Central memory CD8-positive, alpha-beta T cell (primary cell): ENCODE results near the gene SNX27.
"Not testable (repeated sequence)": the region's sequence is repeated elsewhere in the genome, so short reads cannot be mapped to it uniquely, and the experiment has no call there.

Experiments used
- ATAC-seq: fragments of 150-1000 bp; cut with Tn5 transposase; replicated peaks from 2 replicates; pipeline ENCODE4 v1.10.0; 2022; ENCODE audit warnings: mild to moderate bottlenecking, moderate FRiP score, moderate number of reproducible peaks; ENCODE audit not compliant: poor library complexity, severe bottlenecking; ENCODE audit errors: extremely low read depth
- DNase-seq, 2 donors: peaks; one replicate each; pipeline ENCODE4 v3.0.0; 2021; ENCODE audit warnings: low spot score in 2 of 2
- H3K27ac Mint-ChIP-seq: one replicate; pipeline ENCODE4 v1.8.0; 2022; ENCODE audit warnings: low read depth, mild to moderate bottlenecking, moderate library complexity, mixed read lengths
- H3K27me3 Mint-ChIP-seq: one replicate; pipeline ENCODE4 v1.8.0; 2022; ENCODE audit warnings: mixed read lengths
- H3K36me3 Mint-ChIP-seq: one replicate; pipeline ENCODE4 v1.8.0; 2022; ENCODE audit warnings: mild to moderate bottlenecking, moderate library complexity, mixed read lengths; ENCODE audit not compliant: insufficient read depth
- H3K4me1 Mint-ChIP-seq: one replicate; pipeline ENCODE4 v1.8.0; 2022; ENCODE audit warnings: mixed read lengths
- H3K4me3 Mint-ChIP-seq: one replicate; pipeline ENCODE4 v1.8.0; 2022; ENCODE audit warnings: mild to moderate bottlenecking, moderate library complexity, mixed read lengths
- H3K9me3 Mint-ChIP-seq: one replicate; pipeline ENCODE4 v1.8.0; 2022; ENCODE audit warnings: mixed read lengths

The SNX27 gene

GRCh38 chr1:151728151-151729054 is 116.6 kb downstream of the SNX27 start:
- H3K36me3 Mint-ChIP-seq: no peaks in the 10 kb centered on the region
- H3K27ac Mint-ChIP-seq: no peak overlapping the region
- H3K27me3 Mint-ChIP-seq: peaks cover 89% of the 10 kb centered on the region
- no peaks in the 10 kb centered on the region for H3K4me1 Mint-ChIP-seq
- DNase-seq (no peak), ATAC-seq (no peak)
- no peaks in the 10 kb centered on the region for H3K9me3 Mint-ChIP-seq
- H3K4me3 Mint-ChIP-seq: no peak overlapping the region

GRCh38 chr1:151729157-151729965 is 117.5 kb downstream of the SNX27 start:
- no peak for DNase-seq
- Mint-ChIP-seq H3K4me1 (no peaks in the 10 kb centered on the region), H3K27ac (no peak overlapping the region), H3K4me3 (no peak overlapping the region), H3K27me3 (peaks cover 79% of the 10 kb centered on the region), H3K36me3 (no peaks in the 10 kb centered on the region), H3K9me3 (no peaks in the 10 kb centered on the region)
- no peak for ATAC-seq

- no peaks in the 10 kb centered on the region for H3K9me3 Mint-ChIP-seq
- H3K27ac Mint-ChIP-seq: no peak overlapping the region
- H3K4me3 Mint-ChIP-seq: no peak overlapping the region
- H3K27me3 Mint-ChIP-seq: peaks cover 75% of the 10 kb centered on the region
- H3K4me1 Mint-ChIP-seq: no peaks in the 10 kb centered on the region
- DNase-seq: no peak
- ATAC-seq: no peak
- no peaks in the 10 kb centered on the region for H3K36me3 Mint-ChIP-seq
Observed at GRCh38 chr1:151729966-151730291, 118.1 kb downstream of the SNX27 start.

GRCh38 chr1:151733126-151733525 is 121.3 kb downstream of the SNX27 start:
- H3K27ac Mint-ChIP-seq: no peak overlapping the region
- peaks cover 43% of the 10 kb centered on the region for H3K27me3 Mint-ChIP-seq
- H3K36me3 Mint-ChIP-seq: no peaks in the 10 kb centered on the region
- H3K4me3 Mint-ChIP-seq: no peak overlapping the region
- DNase-seq (no peak), ATAC-seq (no peak)
- H3K9me3 Mint-ChIP-seq: no peaks in the 10 kb centered on the region
- H3K4me1 Mint-ChIP-seq: no peaks in the 10 kb centered on the region

- not testable (repeated sequence) for H3K36me3 Mint-ChIP-seq, H3K4me1 Mint-ChIP-seq, ATAC-seq, DNase-seq, H3K9me3 Mint-ChIP-seq, H3K4me3 Mint-ChIP-seq, H3K27ac Mint-ChIP-seq
- peaks cover 35% of the 10 kb centered on the region for H3K27me3 Mint-ChIP-seq
Observed at GRCh38 chr1:151733995-151734394, 122.1 kb downstream of the SNX27 start.

- Mint-ChIP-seq H3K9me3 (no peaks in the 10 kb centered on the region), H3K4me3 (no peak overlapping the region), H3K4me1 (no peaks in the 10 kb centered on the region), H3K27ac (no peak overlapping the region), H3K36me3 (no peaks in the 10 kb centered on the region), H3K27me3 (peaks cover 4% of the 10 kb centered on the region)
- no peak for DNase-seq
- ATAC-seq: no peak
Observed at GRCh38 chr1:151737026-151737425, 125.2 kb downstream of the SNX27 start.

GRCh38 chr1:151737479-151737878 is 125.6 kb downstream of the SNX27 start:
- DNase-seq (no peak), ATAC-seq (no peak)
- Mint-ChIP-seq H3K4me1 (no peaks in the 10 kb centered on the region), H3K36me3 (no peaks in the 10 kb centered on the region), H3K4me3 (no peak overlapping the region), H3K9me3 (no peaks in the 10 kb centered on the region), H3K27me3 (no peaks in the 10 kb centered on the region), H3K27ac (no peak overlapping the region)

GRCh38 chr1:151739590-151740355 is 127.9 kb downstream of the SNX27 start:
- no peak overlapping the region for H3K4me3 Mint-ChIP-seq
- H3K36me3 Mint-ChIP-seq: no peaks in the 10 kb centered on the region
- H3K4me1 Mint-ChIP-seq: no peaks in the 10 kb centered on the region
- no peaks in the 10 kb centered on the region for H3K9me3 Mint-ChIP-seq
- ATAC-seq: no peak
- no peaks in the 10 kb centered on the region for H3K27me3 Mint-ChIP-seq
- no peak for DNase-seq
- H3K27ac Mint-ChIP-seq: no peak overlapping the region

- Mint-ChIP-seq H3K27ac (no peak overlapping the region), H3K9me3 (no peaks in the 10 kb centered on the region), H3K27me3 (peaks cover 7% of the 10 kb centered on the region), H3K4me1 (no peaks in the 10 kb centered on the region), H3K4me3 (no peak overlapping the region), H3K36me3 (no peaks in the 10 kb centered on the region)
- ATAC-seq: no peak
- DNase-seq: no peak
Observed at GRCh38 chr1:151741516-151741915, 129.7 kb downstream of the SNX27 start.
